Measurements from ENCODE around the gene ARHGAP9. TPM values are rescaled to one million over a fixed set of nuclear protein-coding genes. Genes with fewer than 3 reads are reported as not detected.
"Not testable (repeated sequence)": the region's sequence is repeated elsewhere in the genome, so short reads cannot be mapped to it uniquely, and the experiment has no call there.

Gene ARHGAP9
- total RNA-seq, 1 experiment from 2014 or later, result 30.6 TPM

GRCh38 chr12:57433370-57433769 lies 46.3 kb downstream of the ARHGAP9 start:
- Histone ChIP-seq H3K27me3 (replicated peaks) (no peaks in the 10 kb centered on the region), H3K4me3 (no peak overlapping the region)

GRCh38 chr12:57431654-57432188 lies 47.9 kb downstream of the ARHGAP9 start:
- no peaks in the 10 kb centered on the region for H3K9me3 ChIP-seq (replicated peaks)
- H3K4me3 ChIP-seq, result no peak overlapping the region; the same call in 1 of the 2 replicates
- no peaks in the 10 kb centered on the region for H3K27me3 ChIP-seq (replicated peaks)
- DNase-seq (ENCODE audit: low read depth in 1 of 2, low spot score in 2 of 2), result peak in 1 of 2 experiments; percentile 83
- peak overlapping the region; percentile 71 for H3K27ac ChIP-seq
- peaks cover 18% of the 10 kb centered on the region for H3K4me1 ChIP-seq (replicated peaks)
- peaks cover 6% of the 10 kb centered on the region for H3K36me3 ChIP-seq

More at GRCh38 chr12:57433370-57433769, 46.3 kb downstream of the ARHGAP9 start:
- peak in 1 of 2 experiments; percentile 79 for DNase-seq (ENCODE audit: low read depth in 1 of 2, low spot score in 2 of 2)
- H3K4me1 ChIP-seq (replicated peaks), result peaks cover 18% of the 10 kb centered on the region
- no peaks in the 10 kb centered on the region for H3K9me3 ChIP-seq (replicated peaks)
- H3K27ac ChIP-seq, result no peak overlapping the region
- H3K36me3 ChIP-seq, result peaks cover 4% of the 10 kb centered on the region; the same call in 1 of the 2 replicates

DNA sequence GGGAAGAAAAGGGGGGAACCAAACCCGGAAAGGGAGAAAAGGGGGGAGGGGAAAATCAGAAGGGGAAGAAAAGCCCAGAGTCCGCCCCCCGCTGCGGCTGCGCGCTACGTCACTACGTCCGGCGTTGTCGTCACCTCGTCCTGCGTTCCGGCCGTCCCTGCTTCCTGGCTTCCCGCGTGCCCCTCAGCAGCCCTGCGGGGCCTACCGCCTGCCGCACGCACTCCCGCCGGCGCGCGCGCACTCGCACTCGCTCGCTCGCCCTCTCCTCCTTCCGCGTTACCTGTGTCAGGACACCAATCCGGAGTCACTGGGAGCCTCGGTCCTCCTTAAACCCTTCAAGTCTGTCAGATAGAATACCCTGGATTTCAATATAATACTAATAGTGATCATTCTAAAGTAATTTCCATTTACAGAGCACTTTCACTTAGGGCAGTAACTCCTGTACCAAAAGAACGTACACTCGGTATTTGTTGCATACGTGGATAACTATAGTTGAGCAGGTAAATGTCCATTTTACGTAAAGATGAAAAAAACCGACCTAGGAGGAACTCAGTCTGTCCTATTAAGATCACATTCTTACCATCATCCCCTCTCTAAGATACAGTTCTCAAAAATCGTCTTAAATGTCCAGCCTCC lies 48.6 kb downstream of the ARHGAP9 start, which contains the start of gene R3HDM2:
TSS of gene R3HDM2 (minus strand) at position 113 of the 636 bp plus-strand sequence. CDS start 120,615 bp downstream, outside the sequence.
- peaks cover 18% of the 10 kb centered on the region for H3K4me1 ChIP-seq (replicated peaks)
- H3K9me3 ChIP-seq (replicated peaks), result no peaks in the 10 kb centered on the region
- H3K27me3 ChIP-seq (replicated peaks), result no peaks in the 10 kb centered on the region
- peak within 1 kb of the TSS; percentile 71 for H3K27ac ChIP-seq
- peaks cover 13% of the 10 kb centered on the region for H3K36me3 ChIP-seq
- peak within 1 kb of the TSS; percentile 59 for H3K4me3 ChIP-seq
- peak in 1 of 2 experiments; percentile 100 for DNase-seq (ENCODE audit: low read depth in 1 of 2, low spot score in 2 of 2)

DNA sequence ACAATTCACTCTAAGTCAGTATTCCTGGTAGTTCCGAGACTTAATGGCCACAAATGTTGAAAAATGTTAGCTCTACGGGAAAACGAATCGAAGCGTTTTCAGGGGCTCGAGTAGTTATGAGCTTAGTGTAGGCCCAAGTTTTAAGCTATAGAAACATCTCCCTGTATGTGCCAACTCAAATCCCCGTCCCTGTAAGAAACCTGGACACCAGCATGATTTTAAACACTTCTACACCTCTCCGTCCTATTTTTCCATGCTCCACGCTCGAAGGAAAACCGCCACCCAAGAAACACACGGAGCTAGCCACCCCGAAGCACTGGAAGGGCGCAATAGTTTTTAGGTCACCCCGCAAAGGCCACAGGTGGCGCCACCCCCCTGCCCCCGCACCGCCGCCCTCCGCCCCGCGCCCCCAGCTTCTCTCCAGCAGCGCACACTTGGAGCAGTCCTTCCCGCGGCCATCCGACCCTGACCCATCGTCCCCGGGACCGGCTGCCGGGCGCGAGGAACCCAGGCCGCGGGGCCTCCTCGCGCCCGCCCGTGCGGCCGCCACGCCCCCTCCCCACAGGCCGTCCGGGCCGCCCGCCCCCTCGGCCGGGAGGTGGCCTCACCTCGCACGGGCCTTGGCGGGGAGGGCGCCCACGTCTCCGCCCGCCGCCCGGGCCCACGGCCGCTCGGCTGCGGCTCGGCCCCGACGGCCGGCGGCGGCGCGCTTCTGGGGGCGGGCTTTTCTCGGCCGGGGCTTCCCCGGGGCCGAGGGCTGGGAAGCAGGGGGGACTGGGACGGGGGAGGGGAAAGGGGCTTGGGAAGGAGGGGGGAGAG lies 49.3 kb downstream of the ARHGAP9 start:
- peak overlapping the region; percentile 59 for H3K4me3 ChIP-seq
- peaks cover 20% of the 10 kb centered on the region for H3K36me3 ChIP-seq
- peak; percentile 85 to 100 for DNase-seq (ENCODE audit: low read depth in 1 of 2, low spot score in 2 of 2)
- H3K27me3 ChIP-seq (replicated peaks), result no peaks in the 10 kb centered on the region
- peaks cover 18% of the 10 kb centered on the region for H3K4me1 ChIP-seq (replicated peaks)
- H3K27ac ChIP-seq, result peak overlapping the region; percentile 71
- H3K9me3 ChIP-seq (replicated peaks), result no peaks in the 10 kb centered on the region

DNA sequence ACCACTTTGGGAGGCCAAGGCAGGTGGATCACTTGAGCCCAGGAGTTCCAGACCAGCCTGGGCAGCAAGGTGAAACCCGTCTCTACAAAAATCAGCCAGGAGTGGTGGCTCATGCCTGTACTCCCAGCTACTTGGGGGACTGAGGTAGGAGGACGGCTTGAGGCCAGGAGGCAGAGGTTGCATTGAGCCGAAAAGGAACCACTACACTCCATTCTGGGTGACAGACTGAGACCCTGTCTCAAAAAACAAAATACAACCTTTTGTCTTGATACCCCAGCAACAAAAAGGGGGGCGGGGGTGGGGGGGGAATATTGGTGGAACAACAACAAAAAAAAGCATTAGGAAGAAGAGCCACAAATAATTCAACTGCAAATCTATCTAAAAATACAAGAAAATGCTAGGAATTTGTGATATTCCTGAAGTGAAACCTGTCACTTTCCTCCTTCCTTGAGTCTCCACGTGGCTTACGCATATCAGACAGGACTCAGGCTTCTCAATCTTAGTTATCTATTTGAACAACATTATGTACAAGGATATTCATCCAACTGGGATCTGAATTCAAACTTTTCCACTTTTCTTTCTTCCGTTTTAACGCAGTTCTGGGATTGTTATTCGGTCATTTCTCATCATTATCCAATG lies 50.1 kb downstream of the ARHGAP9 start:
- H3K4me1 ChIP-seq (replicated peaks), result peaks cover 18% of the 10 kb centered on the region
- H3K27me3 ChIP-seq (replicated peaks), result no peaks in the 10 kb centered on the region
- peaks cover 25% of the 10 kb centered on the region for H3K36me3 ChIP-seq
- H3K9me3 ChIP-seq (replicated peaks), result no peaks in the 10 kb centered on the region
- peak in 1 of 2 experiments; percentile 84 for DNase-seq (ENCODE audit: low read depth in 1 of 2, low spot score in 2 of 2)
- H3K27ac ChIP-seq, result peak overlapping the region; percentile 71
- H3K4me3 ChIP-seq, result peak overlapping the region; percentile 59

- Histone ChIP-seq H3K4me3 (no peak overlapping the region), H3K27ac (no peak overlapping the region)
Measured at GRCh38 chr12:57428965-57429364, 50.7 kb downstream of the ARHGAP9 start.

DNA sequence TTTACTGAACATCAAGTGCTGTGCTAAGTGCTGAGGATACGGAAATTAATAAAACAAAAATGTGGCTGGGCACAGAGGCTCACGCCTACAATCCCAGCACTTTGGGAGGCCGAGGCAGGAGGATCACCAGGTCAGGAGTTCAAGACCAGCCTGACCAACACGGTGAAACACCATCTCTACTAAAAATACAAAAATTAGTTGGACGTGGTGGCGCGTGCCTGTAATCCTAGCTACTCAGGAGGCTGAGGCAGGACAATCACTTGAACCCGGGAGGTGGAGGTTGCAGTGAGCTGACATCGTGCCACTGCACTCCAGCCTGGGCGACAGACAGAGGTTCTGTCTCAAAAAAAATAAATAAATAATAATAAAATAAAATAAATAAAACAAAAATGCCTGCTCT lies 52.7 kb downstream of the ARHGAP9 start:
- not testable (repeated sequence) for H3K9me3 ChIP-seq (replicated peaks); H3K27me3 ChIP-seq (replicated peaks); H3K27ac ChIP-seq; H3K4me3 ChIP-seq
- peak in 1 of 2 experiments; percentile 81 for DNase-seq (ENCODE audit: low read depth in 1 of 2, low spot score in 2 of 2)
- Histone ChIP-seq H3K4me1 (replicated peaks) (peaks cover 18% of the 10 kb centered on the region), H3K36me3 (peaks cover 49% of the 10 kb centered on the region)

More at GRCh38 chr12:57428965-57429364, 50.7 kb downstream of the ARHGAP9 start:
- peaks cover 31% of the 10 kb centered on the region for H3K36me3 ChIP-seq
- H3K27me3 ChIP-seq (replicated peaks), result no peaks in the 10 kb centered on the region
- no peak for DNase-seq (ENCODE audit: low read depth in 1 of 2, low spot score in 2 of 2)
- no peaks in the 10 kb centered on the region for H3K9me3 ChIP-seq (replicated peaks)
- H3K4me1 ChIP-seq (replicated peaks), result peaks cover 18% of the 10 kb centered on the region

Other genes starting within 250 kb of the ARHGAP9 start
- 0.68 TPM in 1 of 2 replicates, not detected in the other for gene STAC3, start 228.7 kb downstream of the ARHGAP9 start, total RNA-seq (2014; rRNA removed; shearing (Covaris generic))
- 14.2 and 18.4 TPM in 2 replicates for gene R3HDM2, start 48.8 kb downstream of the ARHGAP9 start, total RNA-seq (2014; rRNA removed; shearing (Covaris generic))
- 0.18 and 0.88 TPM in 2 replicates for gene INHBC, start 45.1 kb downstream of the ARHGAP9 start, total RNA-seq (2014; rRNA removed; shearing (Covaris generic))
- gene INHBE, start 24.6 kb downstream of the ARHGAP9 start, total RNA-seq (2014; rRNA removed; shearing (Covaris generic)), result 2.2 and 2.5 TPM in 2 replicates
- 225 and 323 TPM in 2 replicates for gene GLI1, start 20.1 kb downstream of the ARHGAP9 start, total RNA-seq (2014; rRNA removed; shearing (Covaris generic))
- gene MARS1, start 8.2 kb upstream of the ARHGAP9 start, total RNA-seq (2014; rRNA removed; shearing (Covaris generic)), result 3,352 and 4,750 TPM in 2 replicates
- 564 and 686 TPM in 2 replicates for gene DDIT3, start 40.6 kb upstream of the ARHGAP9 start, total RNA-seq (2014; rRNA removed; shearing (Covaris generic))
- 63.3 and 70.5 TPM in 2 replicates for gene MBD6, start 43.0 kb upstream of the ARHGAP9 start, total RNA-seq (2014; rRNA removed; shearing (Covaris generic))
- gene DCTN2, start 67.3 kb upstream of the ARHGAP9 start, total RNA-seq (2014; rRNA removed; shearing (Covaris generic)), result 3,855 and 4,325 TPM in 2 replicates
- gene KIF5A, start 70.2 kb upstream of the ARHGAP9 start, total RNA-seq (2014; rRNA removed; shearing (Covaris generic)), result 2.1 and 2.8 TPM in 2 replicates
- gene PIP4K2C, start 111.3 kb upstream of the ARHGAP9 start, total RNA-seq (2014; rRNA removed; shearing (Covaris generic)), result 544 and 654 TPM in 2 replicates
- 187 and 286 TPM in 2 replicates for gene DTX3, start 125.0 kb upstream of the ARHGAP9 start, total RNA-seq (2014; rRNA removed; shearing (Covaris generic))
- 107 and 145 TPM in 2 replicates for gene ARHGEF25, start 131.6 kb upstream of the ARHGAP9 start, total RNA-seq (2014; rRNA removed; shearing (Covaris generic))
- gene B4GALNT1, start 153.3 kb upstream of the ARHGAP9 start, total RNA-seq (2014; rRNA removed; shearing (Covaris generic)), result 841 and 950 TPM in 2 replicates
- gene OS9, start 214.3 kb upstream of the ARHGAP9 start, total RNA-seq (2014; rRNA removed; shearing (Covaris generic)), result 4,436 and 6,328 TPM in 2 replicates